Tibial artery (tissue), 4 donors: ENCODE data around the gene OR10H5.
"Not testable (repeated sequence)": the region's sequence is repeated elsewhere in the genome, so short reads cannot be mapped to it uniquely, and the experiment has no call there.

Experiments
- DNase-seq, 2 donors: peaks; one replicate each; pipeline ENCODE4 v3.0.0-alpha.2; 2019
- H3K27ac ChIP-seq, 2 donors: fragments of 200-600 bp; sonication (generic) in 1 of 2; 1 replicate in 1 of 2; 2 replicates in 1 of 2; pipeline ENCODE4 v1.5.1; 2018 to 2019; ENCODE audit warnings: mild to moderate bottlenecking in 1 of 2
- H3K27me3 ChIP-seq, 2 donors: fragments of 200-600 bp; sonication (generic) in 1 of 2; one replicate each; pipeline versions ENCODE4 v1.5.1 to v1.6.0; 2016 to 2019
- H3K36me3 ChIP-seq, 3 donors: fragments of 200-600 bp; sonication (generic) in 2 of 3; one replicate each; pipeline ENCODE4 v1.5.1; 2016 to 2019; ENCODE audit warnings: mild to moderate bottlenecking in 2 of 3
- H3K4me1 ChIP-seq, 4 donors: fragments of 200-600 bp; sonication (generic) in 2 of 4; 1 replicate in 3 of 4; 2 replicates in 1 of 4; pipeline ENCODE4 v1.5.1; 2016 to 2019
- H3K4me3 ChIP-seq, 2 donors: fragments of 200-600 bp; sonication (generic) in 1 of 2; 1 replicate in 1 of 2; 2 replicates in 1 of 2; pipeline ENCODE4 v1.5.1; 2018 to 2019; ENCODE audit warnings: mild to moderate bottlenecking in 2 of 2
- H3K9me3 ChIP-seq, 3 donors: fragments of 200-600 bp; sonication (generic) in 1 of 3; one replicate each; pipeline ENCODE4 v1.5.1; 2016 to 2019
- intact Hi-C: fragments of 100-400 bp; cut with DNase I; formaldehyde crosslinking; loops from one replicate; pipeline ENCODE4 v1.15.0; 2023; ENCODE audit warnings: low total_unique reads
- TF ChIP-seq, protein P1 (sequence below), 2 experiments: fragments of 200-600 bp in 1 of 2; fragments of 450-650 bp in 1 of 2; IDR thresholded peaks; one replicate each; pipeline ENCODE4 v1.5.1; 2017 to 2019; ENCODE audit warnings: antibody characterized with exemption in 2 of 2, mild to moderate bottlenecking in 1 of 2, moderate library complexity in 1 of 2

Gene OR10H5

DNA sequence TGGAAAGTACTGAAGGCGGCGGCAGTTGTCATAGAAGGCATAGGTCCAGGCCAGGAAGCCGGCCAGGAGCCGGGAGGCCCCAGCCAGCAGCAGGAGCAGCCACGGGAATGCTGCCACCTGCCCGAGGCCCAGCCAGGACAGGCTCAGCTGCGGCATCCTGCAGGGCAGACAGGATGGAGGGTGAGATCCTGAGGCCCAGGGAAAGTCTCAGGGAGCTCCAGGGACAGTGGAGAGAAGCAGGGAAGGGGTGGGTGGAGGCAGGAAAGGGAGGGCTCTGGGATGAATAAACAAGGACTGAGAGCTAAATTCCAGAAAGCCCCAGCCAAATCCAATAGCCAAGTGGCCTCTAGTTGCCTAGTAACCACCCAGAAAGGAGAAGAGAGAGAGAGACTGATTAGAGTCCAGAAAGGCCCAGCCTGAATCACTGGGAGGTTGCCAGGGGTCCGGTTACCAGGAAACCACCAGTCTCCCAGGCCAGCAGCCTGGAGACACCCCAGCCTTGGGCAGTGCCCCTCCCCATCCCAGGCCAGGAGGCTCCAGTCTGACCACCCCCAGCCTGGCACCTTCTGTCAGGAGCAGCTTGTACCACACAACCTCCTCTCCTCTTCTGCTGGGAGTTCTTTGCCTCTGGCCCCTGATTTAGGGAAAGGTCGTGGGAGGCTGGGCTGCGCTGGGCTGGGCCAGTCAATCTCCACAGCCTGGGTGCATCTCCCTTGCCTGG, 7.5 kb upstream of the OR10H5 start:
- intact Hi-C loops: no loop called here
- TF ChIP-seq, protein P1, sequence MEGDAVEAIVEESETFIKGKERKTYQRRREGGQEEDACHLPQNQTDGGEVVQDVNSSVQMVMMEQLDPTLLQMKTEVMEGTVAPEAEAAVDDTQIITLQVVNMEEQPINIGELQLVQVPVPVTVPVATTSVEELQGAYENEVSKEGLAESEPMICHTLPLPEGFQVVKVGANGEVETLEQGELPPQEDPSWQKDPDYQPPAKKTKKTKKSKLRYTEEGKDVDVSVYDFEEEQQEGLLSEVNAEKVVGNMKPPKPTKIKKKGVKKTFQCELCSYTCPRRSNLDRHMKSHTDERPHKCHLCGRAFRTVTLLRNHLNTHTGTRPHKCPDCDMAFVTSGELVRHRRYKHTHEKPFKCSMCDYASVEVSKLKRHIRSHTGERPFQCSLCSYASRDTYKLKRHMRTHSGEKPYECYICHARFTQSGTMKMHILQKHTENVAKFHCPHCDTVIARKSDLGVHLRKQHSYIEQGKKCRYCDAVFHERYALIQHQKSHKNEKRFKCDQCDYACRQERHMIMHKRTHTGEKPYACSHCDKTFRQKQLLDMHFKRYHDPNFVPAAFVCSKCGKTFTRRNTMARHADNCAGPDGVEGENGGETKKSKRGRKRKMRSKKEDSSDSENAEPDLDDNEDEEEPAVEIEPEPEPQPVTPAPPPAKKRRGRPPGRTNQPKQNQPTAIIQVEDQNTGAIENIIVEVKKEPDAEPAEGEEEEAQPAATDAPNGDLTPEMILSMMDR (IDR thresholded peaks at IDR 0.05): no peak

DNA sequence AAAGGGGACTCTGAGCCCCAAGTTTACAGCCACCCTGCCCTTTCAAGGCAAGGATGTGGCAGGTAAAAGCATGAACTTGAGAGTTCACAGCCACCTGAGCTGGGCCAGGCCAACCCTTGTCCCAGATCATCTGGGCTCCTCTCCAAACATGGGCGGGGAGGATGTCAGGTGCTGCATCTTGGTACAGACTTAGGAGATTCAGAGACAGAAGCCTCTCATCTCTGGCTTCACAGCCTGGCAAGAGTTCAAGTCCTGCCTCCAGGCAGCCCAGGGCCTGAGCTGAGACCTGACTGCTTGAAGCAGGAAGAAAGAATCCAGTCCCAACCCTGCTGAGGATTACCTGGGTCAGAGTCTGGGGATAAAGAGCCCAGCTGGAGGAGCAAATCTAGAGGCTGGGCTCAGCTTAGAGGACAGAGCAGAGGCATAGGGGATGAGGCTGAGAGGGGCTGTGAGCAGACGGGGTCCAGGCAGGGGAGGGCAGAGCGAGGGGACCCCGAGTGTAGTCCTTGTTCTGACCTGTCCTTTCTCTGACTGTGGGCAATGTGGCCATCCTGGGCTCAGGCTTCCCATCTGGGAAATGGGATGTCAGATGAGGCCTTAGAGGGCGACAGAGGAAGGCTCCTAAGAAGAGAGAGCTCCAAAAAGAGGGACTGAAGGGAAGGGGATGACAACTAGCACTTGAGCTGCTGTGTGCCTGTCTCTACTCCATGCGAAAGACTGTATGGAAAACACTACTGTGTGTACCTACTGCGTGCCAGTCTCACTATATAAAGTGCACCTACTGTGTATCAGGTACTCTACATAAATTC, 6.6 kb upstream of the OR10H5 start:
- H3K4me3 ChIP-seq: no peak overlapping the region
- H3K27ac ChIP-seq: peak overlapping the region; percentile 35 to 63
- no peaks in the 10 kb centered on the region for H3K36me3 ChIP-seq
- TF ChIP-seq, protein P1 (IDR thresholded peaks at IDR 0.05): no peak
- H3K4me1 ChIP-seq: peaks cover 0 to 17% (median 13%) of the 10 kb centered on the region in 4 donors
- no peaks in the 10 kb centered on the region for H3K27me3 ChIP-seq
- DNase-seq: no peak
- intact Hi-C loops: no loop called here
- no peaks in the 10 kb centered on the region for H3K9me3 ChIP-seq

More for the DNA sequence above, 7.5 kb upstream of the OR10H5 start:
- Histone ChIP-seq H3K4me1 (peaks cover 0 to 17% (median 13%) of the 10 kb centered on the region in 4 donors), H3K27me3 (no peaks in the 10 kb centered on the region), H3K9me3 (no peaks in the 10 kb centered on the region), H3K36me3 (no peaks in the 10 kb centered on the region), H3K27ac (peak overlapping the region; percentile 35 to 63), H3K4me3 (no peak overlapping the region)
- peak; percentile 54 to 82 for DNase-seq

DNA sequence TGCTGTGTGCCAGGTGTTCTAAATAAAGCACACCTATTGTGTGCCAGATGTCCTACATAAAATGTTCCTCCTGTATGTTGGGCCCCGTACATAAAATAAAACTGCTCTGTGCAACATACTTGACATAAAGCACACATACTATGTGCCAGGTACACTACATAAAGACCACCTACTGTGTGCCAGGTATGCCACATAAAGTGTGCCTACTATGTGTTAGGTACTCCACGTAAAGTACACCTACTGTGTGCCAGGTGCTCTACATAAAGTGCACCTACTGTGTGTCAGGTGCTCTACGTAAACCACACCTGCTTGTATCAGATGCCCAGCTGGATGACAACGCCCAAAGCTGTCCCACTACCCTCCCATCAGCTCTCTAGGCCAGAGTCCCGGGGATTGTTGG, 5.8 kb upstream of the OR10H5 start:
- intact Hi-C loops: no loop called here
- H3K9me3 ChIP-seq: no peaks in the 10 kb centered on the region
- peaks cover 0 to 17% (median 13%) of the 10 kb centered on the region in 4 donors for H3K4me1 ChIP-seq
- no peak for DNase-seq
- H3K36me3 ChIP-seq: no peaks in the 10 kb centered on the region
- H3K27ac ChIP-seq: no peak overlapping the region
- H3K27me3 ChIP-seq: no peaks in the 10 kb centered on the region
- no peak overlapping the region for H3K4me3 ChIP-seq
- TF ChIP-seq, protein P1 (IDR thresholded peaks at IDR 0.05): no peak

DNA sequence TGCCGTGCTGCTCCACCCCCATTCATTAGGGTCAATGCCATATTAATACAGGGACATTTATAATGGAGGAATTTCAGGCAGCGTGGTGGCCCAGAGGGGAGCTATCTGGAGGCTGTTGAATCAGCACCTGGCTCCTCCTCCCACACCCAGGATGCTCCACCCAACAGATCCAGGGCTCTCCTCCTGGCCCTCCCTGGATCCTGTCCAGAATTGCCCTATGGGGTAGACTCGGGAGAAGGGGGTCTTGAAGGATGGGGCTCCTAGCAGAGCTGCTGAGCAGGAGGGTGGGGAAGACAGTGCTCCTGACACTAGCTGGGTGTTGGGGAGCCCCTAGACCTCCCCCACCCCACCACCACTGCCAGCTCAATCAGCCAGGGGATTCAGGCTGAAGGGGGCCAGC, 5.2 kb upstream of the OR10H5 start:
- Histone ChIP-seq H3K27ac (no peak overlapping the region), H3K9me3 (no peaks in the 10 kb centered on the region), H3K4me3 (no peak overlapping the region), H3K27me3 (no peaks in the 10 kb centered on the region), H3K4me1 (peaks cover 0 to 17% (median 13%) of the 10 kb centered on the region in 4 donors), H3K36me3 (no peaks in the 10 kb centered on the region)
- intact Hi-C loops: no loop called here
- TF ChIP-seq, protein P1 (IDR thresholded peaks at IDR 0.05): no peak
- DNase-seq: no peak

DNA sequence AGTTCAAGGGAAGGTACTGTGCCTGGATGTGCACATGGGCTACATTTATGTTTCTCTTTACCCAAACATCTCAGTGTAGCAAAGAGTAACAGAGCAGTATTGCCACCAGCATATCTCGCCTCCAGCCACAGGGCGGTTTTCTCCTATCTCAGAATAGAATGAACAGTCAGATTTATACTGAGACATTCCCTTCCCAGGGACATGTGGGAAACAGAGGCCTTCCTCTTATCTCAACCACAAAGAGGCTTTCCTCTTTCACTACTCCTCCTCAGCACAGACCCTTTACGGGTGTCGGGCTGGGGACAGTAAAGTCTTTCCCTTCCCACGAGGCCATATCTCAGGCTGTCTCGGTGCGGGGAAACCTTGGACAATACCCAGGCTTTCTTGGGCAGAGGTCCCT, 4.6 kb upstream of the OR10H5 start:
- H3K4me3 ChIP-seq, intact Hi-C loops, H3K9me3 ChIP-seq, H3K27ac ChIP-seq, H3K27me3 ChIP-seq, DNase-seq, H3K36me3 ChIP-seq: not testable (repeated sequence)
- H3K4me1 ChIP-seq: peaks cover 0 to 17% (median 13%) of the 10 kb centered on the region in 4 donors
